ENCODE measurements around the gene NINJ1.
A peak's percentile ranks its signal among the peaks of the same experiment; 100 is the strongest.

NINJ1 gene

GRCh38 chr9:93094658-93095204 is 39.3 kb downstream of the NINJ1 start:
- H3K27ac ChIP-seq = peak overlapping the region; percentile 83
- no peak for TF ChIP-seq CTCF (conservative IDR thresholded peaks at IDR 0.05)

- TF ChIP-seq CTCF (conservative IDR thresholded peaks at IDR 0.05) = no peak
- H3K27ac ChIP-seq = peak overlapping the region; percentile 83
Measured at GRCh38 chr9:93093877-93094657, 40.0 kb downstream of the NINJ1 start.

- H3K27ac ChIP-seq = peak overlapping the region; percentile 83
- TF ChIP-seq CTCF (conservative IDR thresholded peaks at IDR 0.05) = no peak
Measured at GRCh38 chr9:93093127-93093876, 40.7 kb downstream of the NINJ1 start.

GRCh38 chr9:93092251-93092991 is 41.6 kb downstream of the NINJ1 start:
- H3K27ac ChIP-seq = peak overlapping the region; percentile 83
- no peak for TF ChIP-seq CTCF (conservative IDR thresholded peaks at IDR 0.05)

- TF ChIP-seq CTCF (conservative IDR thresholded peaks at IDR 0.05) = no peak
- H3K27ac ChIP-seq = no peak overlapping the region
Measured at GRCh38 chr9:93091453-93092081, 42.5 kb downstream of the NINJ1 start.

GRCh38 chr9:93091056-93091452 is 43.0 kb downstream of the NINJ1 start:
- no peak overlapping the region for H3K27ac ChIP-seq
- no peak for TF ChIP-seq CTCF (conservative IDR thresholded peaks at IDR 0.05)
